Testis (tissue), 2 donors: ENCODE data around the gene HORMAD2.

Experiments
- CTCF ChIP-seq, 3 experiments: fragments of 450-650 bp in 2 of 3; fragments of 200-600 bp in 1 of 3; sonication (generic) in 1 of 3; IDR thresholded peaks; one replicate each; pipeline ENCODE4 v1.5.1; 2016 to 2019; ENCODE audit warnings: antibody characterized with exemption in 3 of 3, mild to moderate bottlenecking in 2 of 3, moderate library complexity in 1 of 3
- POLR2A ChIP-seq: fragments of 450-650 bp; IDR thresholded peaks from one replicate; pipeline ENCODE4 v1.6.1; 2017; ENCODE audit warnings: antibody characterized with exemption, mild to moderate bottlenecking, moderate library complexity

- TF ChIP-seq CTCF (IDR thresholded peaks at IDR 0.05) (no peak), POLR2A (no peak)
These were observed 25.2 kb downstream of the HORMAD2 start for GRCh38 chr22:30105483-30105882.
